H1 (cell line): Measurements from ENCODE around the gene DMBT1. TPM values are rescaled to one million over a fixed set of nuclear protein-coding genes. Genes with fewer than 3 reads are reported as not detected.

ENCODE experiments used
- CTCF ChIA-PET: fragments of 300-600 bp; sonication (Branson Sonifier 250); formaldehyde crosslinking; loops from one replicate; lab custom pipeline; 2021; ENCODE audit not compliant: partially characterized antibody; lab: Charles Lee
- POLR2A ChIA-PET: fragments of 300-600 bp; sonication (Branson Sonifier 250); formaldehyde crosslinking; loops from one replicate; lab custom pipeline; 2021; ENCODE audit warnings: inconsistent platforms; ENCODE audit not compliant: partially characterized antibody; lab: Charles Lee
- DNase-seq, 2 experiments: peaks; one replicate each; pipeline versions ENCODE4 v3.0.0 to v3.0.0-alpha.2; 2010 to 2022; ENCODE audit warnings: low spot score in 2 of 2, low read depth in 1 of 2, mixed read lengths in 1 of 2
- FAIRE-seq: peaks from 2 replicates; lab custom pipeline; 2011; peaks lifted over from hg19 to GRCh38; lab: Jason Lieb, UNC
- H2AFZ ChIP-seq: 2 replicates; pipeline ENCODE4 v1.8.1; 2012; ENCODE audit warnings: low read length, inconsistent platforms
- H2AK5ac ChIP-seq: 2 replicates; pipeline ENCODE4 v1.6.1; 2013; ENCODE audit warnings: low read depth, low read length
- H2BK120ac ChIP-seq: replicated peaks from 2 replicates; pipeline ENCODE3; 2013; ENCODE audit warnings: low read depth, low read length, inconsistent platforms
- H2BK12ac ChIP-seq: 2 replicates; pipeline ENCODE4 v1.6.1; 2013; ENCODE audit warnings: low read depth, low read length
- H2BK15ac ChIP-seq: 2 replicates; pipeline ENCODE4 v1.6.1; 2013; ENCODE audit warnings: low read length
- H2BK20ac ChIP-seq: 2 replicates; pipeline ENCODE4 v1.6.1; 2013; ENCODE audit warnings: low read length
- H2BK5ac ChIP-seq: 2 replicates; pipeline ENCODE4 v1.6.1; 2013; ENCODE audit warnings: low read depth, low read length
- H3K14ac ChIP-seq: 2 replicates; pipeline ENCODE4 v1.6.1; 2013; ENCODE audit warnings: inconsistent platforms; ENCODE audit not compliant: insufficient read length
- H3K18ac ChIP-seq: 2 replicates; pipeline ENCODE4 v1.6.1; 2013; ENCODE audit warnings: low read length; ENCODE audit errors: extremely low read depth
- H3K23ac ChIP-seq: 2 replicates; pipeline ENCODE4 v1.6.1; 2013; ENCODE audit warnings: inconsistent platforms; ENCODE audit not compliant: insufficient read length
- H3K23me2 ChIP-seq: 2 replicates; pipeline ENCODE4 v1.6.1; 2013; ENCODE audit warnings: low read depth, low read length
- H3K27ac ChIP-seq: 2 replicates; pipeline ENCODE4 v1.6.1; 2011; ENCODE audit warnings: low read depth, low read length, inconsistent platforms
- H3K27me3 ChIP-seq, 4 experiments: replicated peaks in 1 of 4; 1 replicate in 1 of 4; 2 replicates in 3 of 4; pipeline versions ENCODE4 v1.6.1 to v1.8.1; 2011 to 2013; ENCODE audit warnings: low read length in 3 of 4, mild to moderate bottlenecking in 3 of 4, inconsistent platforms in 2 of 4, mixed read lengths in 2 of 4, moderate library complexity in 1 of 4; ENCODE audit not compliant: control insufficient read depth in 3 of 4, insufficient read depth in 3 of 4; ENCODE audit errors: extremely low read depth in 1 of 4
- H3K36me3 ChIP-seq, 4 experiments: 2 replicates each; pipeline versions ENCODE4 v1.6.1 to v1.8.1; 2011 to 2013; ENCODE audit warnings: mild to moderate bottlenecking in 4 of 4, low read length in 3 of 4, moderate library complexity in 2 of 4, control low read depth in 1 of 4, inconsistent platforms in 1 of 4; ENCODE audit not compliant: insufficient read depth in 4 of 4, control insufficient read depth in 2 of 4
- H3K4ac ChIP-seq: replicated peaks from 2 replicates; pipeline ENCODE3; 2013; ENCODE audit warnings: low read length, low read depth, mixed read lengths, inconsistent platforms; ENCODE audit not compliant: insufficient read length
- H3K4me1 ChIP-seq, 4 experiments: replicated peaks in 1 of 4; 1 replicate in 1 of 4; 2 replicates in 3 of 4; pipeline versions ENCODE4 v1.6.1 to v1.8.1; 2011 to 2013; ENCODE audit warnings: low read length in 3 of 4, inconsistent platforms in 2 of 4, mixed read lengths in 1 of 4; ENCODE audit not compliant: insufficient read depth in 4 of 4, control insufficient read depth in 3 of 4
- H3K4me2 ChIP-seq, 2 experiments: 2 replicates each; pipeline versions ENCODE4 v1.6.1 to v1.8.1; 2011 to 2013; ENCODE audit warnings: low read depth in 2 of 2, low read length in 2 of 2, control low read depth in 1 of 2, inconsistent platforms in 1 of 2, mild to moderate bottlenecking in 1 of 2; ENCODE audit not compliant: insufficient read depth in 1 of 2
- H3K4me3 ChIP-seq, 4 experiments: fragments of 200-600, 300-600 bp in 1 of 4; sonication (generic), shearing (Covaris generic), sonication (Bioruptor Twin) in 1 of 4; 2 replicates each; pipeline versions ENCODE4 v1.5.1 to v1.8.1; 2011 to 2016; ENCODE audit warnings: low read length in 4 of 4, low read depth in 3 of 4, control low read depth in 2 of 4, inconsistent platforms in 2 of 4, mild to moderate bottlenecking in 2 of 4, mixed read lengths in 1 of 4, moderate library complexity in 1 of 4; ENCODE audit not compliant: insufficient read depth in 2 of 4; ENCODE audit errors: extremely low read depth in 1 of 4
- H3K56ac ChIP-seq: replicated peaks from 2 replicates; pipeline ENCODE3; 2013; ENCODE audit warnings: low read depth, mild to moderate bottlenecking, mixed read lengths, low read length, inconsistent platforms; ENCODE audit not compliant: insufficient read length
- H3K79me1 ChIP-seq: 2 replicates; pipeline ENCODE4 v1.6.1; 2013; ENCODE audit warnings: low read depth, low read length, control low read depth
- H3K79me2 ChIP-seq, 2 experiments: 2 replicates each; pipeline versions ENCODE4 v1.6.1 to v1.8.1; 2012 to 2013; ENCODE audit warnings: low read length in 2 of 2, mild to moderate bottlenecking in 2 of 2, inconsistent platforms in 1 of 2; ENCODE audit not compliant: insufficient read depth in 2 of 2, control insufficient read depth in 1 of 2
- H3K9ac ChIP-seq, 4 experiments: replicated peaks in 1 of 4; 1 replicate in 1 of 4; 2 replicates in 3 of 4; pipeline versions ENCODE4 v1.6.1 to v1.8.1; 2011 to 2013; ENCODE audit warnings: low read depth in 3 of 4, low read length in 3 of 4, control low read depth in 2 of 4, mild to moderate bottlenecking in 2 of 4, moderate library complexity in 2 of 4, inconsistent platforms in 1 of 4; ENCODE audit errors: extremely low read depth in 1 of 4
- H3K9me3 ChIP-seq, 2 experiments: 2 replicates each; pipeline versions ENCODE4 v1.6.1 to v1.8.1; 2012 to 2013; ENCODE audit warnings: mild to moderate bottlenecking in 2 of 2, moderate library complexity in 2 of 2, control low read depth in 1 of 2, inconsistent platforms in 1 of 2, low read depth in 1 of 2, low read length in 1 of 2, mixed read lengths in 1 of 2; ENCODE audit not compliant: insufficient read depth in 2 of 2
- H4K20me1 ChIP-seq, 2 experiments: replicated peaks in 1 of 2; 2 replicates each; pipeline versions ENCODE3 to v1.8.1; 2011 to 2013; ENCODE audit warnings: inconsistent platforms in 2 of 2, low read length in 2 of 2, mild to moderate bottlenecking in 1 of 2; ENCODE audit not compliant: insufficient read depth in 2 of 2, control insufficient read depth in 1 of 2
- H4K5ac ChIP-seq: 2 replicates; pipeline ENCODE4 v1.6.1; 2013; ENCODE audit warnings: low read length, low read depth, mixed read lengths, inconsistent platforms; ENCODE audit not compliant: insufficient read length
- H4K8ac ChIP-seq: 2 replicates; pipeline ENCODE4 v1.8.0; 2013; ENCODE audit warnings: mild to moderate bottlenecking, moderate library complexity, low read length, inconsistent platforms; ENCODE audit not compliant: insufficient read depth; ENCODE audit errors: extremely low read depth
- H4K91ac ChIP-seq: replicated peaks from 2 replicates; pipeline ENCODE3; 2013; ENCODE audit warnings: low read length, mixed read lengths, inconsistent platforms; ENCODE audit not compliant: insufficient read length
- ATF2 ChIP-seq: IDR thresholded peaks from 2 replicates; pipeline ENCODE4 v1.6.1; 2012; ENCODE audit warnings: low read length, inconsistent platforms
- CBX8 ChIP-seq: fragments of 300-800, 300-1000 bp; sonication (generic); IDR thresholded peaks from 2 replicates; pipeline ENCODE4 v1.7.1; 2016; ENCODE audit warnings: low read depth, low read length, borderline replicate concordance
- CEBPB ChIP-seq: IDR thresholded peaks from 2 replicates; pipeline ENCODE4 v1.6.1; 2012; ENCODE audit warnings: low read depth, low read length
- JUN ChIP-seq: IDR thresholded peaks from 2 replicates; pipeline ENCODE4 v1.6.1; 2011; ENCODE audit warnings: low read depth, mild to moderate bottlenecking, improper control_type of control experiment, low read length
- POLR2A ChIP-seq, 2 experiments: IDR thresholded peaks; 1 replicate in 1 of 2; 2 replicates in 1 of 2; pipeline ENCODE4 v1.6.1; 2011; ENCODE audit warnings: low read depth in 2 of 2, low read length in 2 of 2, mild to moderate bottlenecking in 2 of 2; ENCODE audit errors: control extremely low read depth in 1 of 2
- SAP30 ChIP-seq: fragments of 300-600 bp; sonication (generic); IDR thresholded peaks from 2 replicates; pipeline ENCODE4 v1.7.1; 2012; ENCODE audit warnings: low read length, moderate library complexity, mild to moderate bottlenecking, inconsistent platforms; ENCODE audit not compliant: insufficient read depth, insufficient replicate concordance
- SIN3A ChIP-seq, 2 experiments: IDR thresholded peaks in 1 of 2; conservative IDR thresholded peaks in 1 of 2; 2 replicates each; pipeline ENCODE4 v1.6.1; 2011 to 2012; ENCODE audit warnings: low read length in 2 of 2, improper control_type of control experiment in 1 of 2, low read depth in 1 of 2, mild to moderate bottlenecking in 1 of 2
- USF2 ChIP-seq: IDR thresholded peaks from 2 replicates; pipeline ENCODE4 v1.6.1; 2011; ENCODE audit warnings: low read length, improper control_type of control experiment
- whole genome bisulfite sequencing, 2 experiments: shearing (Covaris generic) in 1 of 2; methylation state at CpG; one replicate each; pipeline versions ENCODE4 v1.1.6 to v1.1.7; 2013 to 2015; ENCODE audit warnings: low lambda C conversion rate in 2 of 2, mixed read lengths in 2 of 2, inconsistent platforms in 1 of 2, low coverage in 1 of 2, missing lambda C conversion rate in 1 of 2; ENCODE audit not compliant: insufficient replicate concordance in 2 of 2, insufficient coverage in 1 of 2, insufficient read length in 1 of 2; ENCODE audit errors: extremely low coverage in 1 of 2, missing lambda C conversion rate in 1 of 2; 5-methylcytosine and 5-hydroxymethylcytosine counted together
- long read RNA-seq, 2 experiments: library from RNA in 1 of 2; library from capped mRNA in 1 of 2; stranded (forward); transcript quantifications; one replicate each; pipeline ENCODE4 v2.0.0, GENCODE V29; 2021; ENCODE audit warnings: inconsistent platforms in 1 of 2
- polyA minus RNA-seq, 3 experiments: library from RNA; depleted of rRNA, polyadenylated mRNA; stranded (reverse); fragments of >200 nt; gene quantifications; 1 replicate in 2 of 3; 2 replicates in 1 of 3; pipeline ENCODE4 v1.2.3, GENCODE V29; 2011
- polyA plus RNA-seq, 7 experiments: library from polyadenylated mRNA; depleted of rRNA in 3 of 7; stranded (reverse) in 5 of 7; unstranded in 2 of 7; fragments of >200 nt in 5 of 7; fragments of 200-250 nt in 2 of 7; gene quantifications; 1 replicate in 5 of 7; 2 replicates in 1 of 7; 4 replicates in 1 of 7; pipeline versions ENCODE4 v1.2.1 to v1.2.3, GENCODE V29; 2011 to 2013; ENCODE audit warnings: missing spikeins in 2 of 7, mixed read lengths in 2 of 7
- total RNA-seq: library from RNA; stranded (reverse); fragmentation: NEBNext Ultra II Directional; extraction: Animal tissue kit (Norgen Biotek cat#: 25700); gene quantifications from 2 replicates; pipeline ENCODE4 v1.2.1, GENCODE V29; 2021

DMBT1 gene
- total RNA-seq (not detected in 2 replicates), polyA plus RNA-seq (2011; rRNA removed) (0.02 and 0.03 TPM in 2 replicates), polyA minus RNA-seq (2011; rRNA and poly(A)+ RNA removed) (0.03 TPM in 1 of 2 replicates, not detected in the other)
- not detected for polyA plus RNA-seq (2011; cell fraction: cytosol; rRNA removed)
- polyA plus RNA-seq (2011; cell fraction: nucleus; rRNA removed): 0.04 TPM
- not detected in 4 replicates for polyA plus RNA-seq (2012, experiment 1 of 2)
- polyA plus RNA-seq (2012, experiment 2 of 2): not detected
- polyA plus RNA-seq (2013, experiment 1 of 2): 0.02 TPM
- under 0.01 TPM for polyA plus RNA-seq (2013, experiment 2 of 2)
- polyA minus RNA-seq (2011; cell fraction: cytosol; rRNA and poly(A)+ RNA removed): not detected
- not detected for polyA minus RNA-seq (2011; cell fraction: nucleus; rRNA and poly(A)+ RNA removed)
- long read RNA-seq, experiment 1: 0 reads
- long read RNA-seq, experiment 2: 0 reads

GRCh38 chr10:122560279-122560804 is at the start of gene DMBT1:
TSS of gene DMBT1 (plus strand) at chr10:122560754. CDS start at chr10:122560771, 17 bp downstream.
- Histone ChIP-seq H3K4me3 (no peak within 1 kb of the TSS), H4K91ac (no peak within 1 kb of the TSS), H2BK12ac (no peak within 1 kb of the TSS), H3K56ac (no peak within 1 kb of the TSS), H3K18ac (no peak within 1 kb of the TSS), H2AFZ (0 out of 2 replicates have a peak within 1 kb of the TSS, but pooled peaks have one; percentile 27), H3K9me3 (no peaks in the 10 kb centered on the region), H3K4ac (no peak within 1 kb of the TSS), H4K8ac (no peak within 1 kb of the TSS), H3K27me3 (no peaks in the 10 kb centered on the region), H3K9ac (no peak within 1 kb of the TSS), H3K4me2 (no peak within 1 kb of the TSS), H3K36me3 (no peaks in the 10 kb centered on the region), H2BK5ac (no peak within 1 kb of the TSS), H2AK5ac (peak within 1 kb of the TSS; percentile 8; the same call in 1 of the 2 replicates), H3K23ac (no peak within 1 kb of the TSS), H2BK15ac (no peak within 1 kb of the TSS), H4K20me1 (no peaks in the 10 kb centered on the region), H4K5ac (no peak within 1 kb of the TSS), H2BK20ac (no peak within 1 kb of the TSS), H3K4me1 (peaks cover 0 to 4% (median 1%) of the 10 kb centered on the region in 4 experiments; a peak in 3 of 7 replicates), H3K27ac (no peak within 1 kb of the TSS), H3K23me2 (no peaks in the 10 kb centered on the region), H3K79me2 (no peaks in the 10 kb centered on the region), H3K79me1 (no peaks in the 10 kb centered on the region), H2BK120ac (no peak within 1 kb of the TSS), H3K14ac (no peak within 1 kb of the TSS)
- DNase-seq (no peak), FAIRE-seq (no peak)
- 74% methylated on average over 4 of the region's 4 CpGs; no CpG with 5 or more reads in 1 of the 2 experiments for WGBS, 2 experiments
- ChIA-PET CTCF (interaction anchor here (0.9 to 6.3 kb wide), 2 partner anchors 8 to 79 kb away, joined by 3 to 63 read pairs; no protein-coding TSS in a partner anchor), POLR2A (no interaction called here)
- TF ChIP-seq JUN (no peak), SIN3A (conservative IDR thresholded peaks at IDR 0.05 in 1 of 2, IDR thresholded peaks at IDR 0.05 in 1 of 2; ENCODE audit: low read depth in 1 of 2, low read length in 2 of 2) (no peak), SAP30 (no peak), ATF2 (no peak), CBX8 (no peak), USF2 (no peak), CEBPB (no peak), POLR2A (IDR thresholded peaks at IDR 0.05; ENCODE audit: control extremely low read depth in 1 of 2, low read depth in 2 of 2, low read length in 2 of 2) (no peak)
